DND-41 (cell line): ENCODE data around the gene HIPK1.

Experiments
- ATAC-seq: fragments of 200-7000 bp; cut with Tn5 transposase; 3 replicates; pipeline ENCODE4 v1.9.1; 2021; ENCODE audit warnings: low read depth; ENCODE audit not compliant: insufficient read depth
- DNase-seq: peaks from one replicate; pipeline ENCODE4 v3.0.0-alpha.2; 2020
- H2AFZ ChIP-seq: 2 replicates; pipeline ENCODE4 v1.6.0; 2012; ENCODE audit warnings: low read depth, low read length
- H3K27ac ChIP-seq: 2 replicates; pipeline ENCODE4 v1.5.1; 2012; ENCODE audit warnings: low read length, inconsistent platforms
- H3K27me3 ChIP-seq: fragments of 200-600 bp; sonication (generic); 2 replicates; pipeline ENCODE4 v1.6.0; 2012; ENCODE audit warnings: low read length, mild to moderate bottlenecking, inconsistent platforms; ENCODE audit not compliant: insufficient read depth, poor library complexity
- H3K36me3 ChIP-seq: 2 replicates; pipeline ENCODE4 v1.5.1; 2012; ENCODE audit warnings: low read length, inconsistent platforms; ENCODE audit not compliant: insufficient read depth
- H3K4me1 ChIP-seq: 2 replicates; pipeline ENCODE4 v1.5.1; 2012; ENCODE audit warnings: mild to moderate bottlenecking, low read length; ENCODE audit not compliant: insufficient read depth
- H3K4me2 ChIP-seq: 2 replicates; pipeline ENCODE4 v1.6.0; 2012; ENCODE audit warnings: mild to moderate bottlenecking, moderate library complexity, low read length, inconsistent platforms; ENCODE audit not compliant: insufficient read depth
- H3K4me3 ChIP-seq, 2 experiments: fragments of 200-600 bp in 1 of 2; shearing (Covaris generic) in 1 of 2; 2 replicates each; pipeline ENCODE4 v1.5.1; 2012 to 2016; ENCODE audit warnings: inconsistent platforms in 2 of 2, low read length in 2 of 2, mild to moderate bottlenecking in 2 of 2, low read depth in 1 of 2, moderate library complexity in 1 of 2
- H3K79me2 ChIP-seq: 2 replicates; pipeline ENCODE4 v1.6.0; 2012; ENCODE audit warnings: low read length, inconsistent platforms; ENCODE audit not compliant: insufficient read depth
- H3K9ac ChIP-seq: 2 replicates; pipeline ENCODE4 v1.6.0; 2012; ENCODE audit warnings: low read depth, mild to moderate bottlenecking, inconsistent platforms, low read length, moderate library complexity
- H3K9me3 ChIP-seq: 2 replicates; pipeline ENCODE4 v1.5.1; 2012; ENCODE audit warnings: low read length, moderate library complexity, mild to moderate bottlenecking, inconsistent platforms; ENCODE audit not compliant: insufficient read depth, severe bottlenecking
- H4K20me1 ChIP-seq: 2 replicates; pipeline ENCODE4 v1.6.0; 2012; ENCODE audit warnings: low read length; ENCODE audit not compliant: insufficient read depth
- CTCF ChIP-seq: IDR thresholded peaks from 2 replicates; pipeline ENCODE4 v1.5.1; 2012; ENCODE audit warnings: borderline replicate concordance, low read length, moderate library complexity, mild to moderate bottlenecking; ENCODE audit not compliant: poor library complexity, severe bottlenecking; ENCODE audit errors: extremely low read depth
- EZH2 ChIP-seq: IDR thresholded peaks from 3 replicates; pipeline ENCODE4 v1.6.1; 2012; ENCODE audit warnings: borderline replicate concordance, low read depth, mild to moderate bottlenecking, moderate library complexity, low read length, inconsistent platforms; ENCODE audit not compliant: severe bottlenecking

HIPK1 gene

DNA sequence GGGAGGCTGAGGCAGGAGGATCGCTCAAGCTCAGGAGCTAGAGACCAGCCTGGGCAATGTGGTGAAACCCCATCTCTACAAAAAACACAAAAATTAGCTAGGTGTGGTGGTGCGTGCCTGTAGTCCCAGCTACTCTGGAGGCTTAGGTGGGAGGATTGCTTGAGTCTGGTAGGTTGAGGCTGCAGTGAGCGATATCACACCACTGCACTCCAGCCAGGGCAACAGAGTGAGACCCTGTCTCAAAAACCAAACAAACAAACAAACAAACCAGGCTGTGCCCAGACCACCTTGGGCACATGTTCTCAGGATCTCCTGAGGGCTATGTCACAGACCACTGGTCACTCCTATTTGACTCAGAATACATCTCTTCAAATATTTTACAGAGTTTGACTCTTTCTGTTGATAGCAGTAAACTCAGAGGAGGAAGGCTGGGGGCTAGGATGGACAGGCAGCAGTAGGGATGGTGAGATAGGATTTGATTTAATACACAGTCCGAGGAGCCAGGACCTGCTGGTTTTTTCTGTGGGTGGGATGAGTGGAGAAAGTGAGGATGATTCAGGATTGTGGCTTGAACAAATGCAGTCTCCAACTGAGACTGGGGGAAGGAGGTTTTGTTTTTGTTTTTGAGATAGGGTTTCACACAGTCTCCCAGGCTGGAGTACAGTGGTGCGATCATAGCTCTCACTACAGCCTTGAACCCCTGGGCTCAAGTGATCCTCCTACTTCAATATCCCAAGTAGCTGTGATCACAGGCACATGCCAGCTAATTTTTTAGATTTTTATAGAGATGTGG, 96.7 kb downstream of the HIPK1 start:
- ATAC-seq: no peak
- H3K79me2 ChIP-seq: no peaks in the 10 kb centered on the region
- no peak overlapping the region for H3K4me2 ChIP-seq
- no peaks in the 10 kb centered on the region for H3K4me1 ChIP-seq
- no peak overlapping the region for H3K9ac ChIP-seq
- H2AFZ ChIP-seq: no peak overlapping the region; the same call in 1 of the 2 replicates
- DNase-seq: no peak
- H3K36me3 ChIP-seq: no peaks in the 10 kb centered on the region
- no peaks in the 10 kb centered on the region for H4K20me1 ChIP-seq
- H3K27me3 ChIP-seq: no peaks in the 10 kb centered on the region
- H3K27ac ChIP-seq: no peak overlapping the region
- no peak overlapping the region for H3K4me3 ChIP-seq
- no peaks in the 10 kb centered on the region for H3K9me3 ChIP-seq
- TF ChIP-seq CTCF (no peak), EZH2 (no peak)

DNA sequence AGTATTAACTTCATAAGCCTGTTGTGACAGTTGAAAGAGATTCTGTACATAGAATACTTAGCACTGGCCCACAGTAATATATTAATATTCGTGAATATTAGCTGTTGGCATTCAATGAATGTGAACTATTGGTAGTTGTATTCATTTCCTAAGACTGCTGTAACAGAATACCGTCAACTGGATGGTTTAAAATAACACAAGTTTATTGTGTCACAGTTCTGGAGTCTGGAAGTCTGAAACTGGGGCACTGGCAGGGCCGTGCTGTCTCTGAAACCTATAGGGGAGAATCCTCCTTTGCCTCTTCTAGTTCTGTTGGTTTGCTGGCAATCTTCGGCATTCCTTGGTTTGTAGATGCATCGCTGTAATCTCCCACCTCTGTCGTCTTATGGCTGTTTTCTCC, 97.7 kb downstream of the HIPK1 start:
- Histone ChIP-seq H3K4me2 (no peak overlapping the region), H3K79me2 (no peaks in the 10 kb centered on the region), H3K9me3 (no peaks in the 10 kb centered on the region), H3K4me3 (no peak overlapping the region), H3K4me1 (no peaks in the 10 kb centered on the region), H4K20me1 (no peaks in the 10 kb centered on the region), H3K27ac (no peak overlapping the region), H3K36me3 (no peaks in the 10 kb centered on the region), H3K9ac (no peak overlapping the region), H3K27me3 (no peaks in the 10 kb centered on the region), H2AFZ (no peak overlapping the region)
- DNase-seq: no peak
- no peak for ATAC-seq
- TF ChIP-seq CTCF: no peak
